HepG2 (cell line): Measurements from ENCODE around the gene SEC14L1. TPM values are rescaled to one million over a fixed set of nuclear protein-coding genes. Genes with fewer than 3 reads are reported as not detected.
A peak's percentile ranks its signal among the peaks of the same experiment; 100 is the strongest.

Source experiments
- ATAC-seq: fragments of 200-7000 bp; cut with Tn5 transposase; 3 replicates; pipeline ENCODE4 v1.9.1; 2020; ENCODE audit warnings: mild to moderate bottlenecking, moderate library complexity
- BruUV-seq: library from RNA; stranded (reverse); fragments of 400-500 nt; replicated peaks from 2 replicates; lab custom pipeline; 2021; lab: Mats Ljungman, UMichigan
- CTCF ChIA-PET: fragments of 300-600 bp; formaldehyde crosslinking; extraction: SDS; loops from one replicate; lab custom pipeline; 2021; ENCODE audit warnings: low total read pairs, inconsistent platforms, low intra/inter-chr PET ratio; lab: Yijun Ruan, JAX
- POLR2A ChIA-PET: fragments of 350-600 bp; sonication (Branson Sonifier 250); formaldehyde crosslinking; loops from one replicate; lab custom pipeline; 2020; ENCODE audit warnings: antibody characterized with exemption, inconsistent platforms; lab: Yijun Ruan, JAX
- DNase-seq: peaks from one replicate; pipeline ENCODE4 v3.0.0-alpha.2; 2015; ENCODE audit warnings: low spot score
- FAIRE-seq: peaks from 3 replicates; lab custom pipeline; 2011; peaks lifted over from hg19 to GRCh38; lab: Jason Lieb, UNC
- H2AFZ ChIP-seq: one replicate; pipeline ENCODE4 v1.6.1; 2011; ENCODE audit warnings: low read length, inconsistent platforms
- H3K27ac ChIP-seq: fragments of 300-600 bp; 3 replicates; pipeline ENCODE4 v1.8.0; 2011; ENCODE audit warnings: mixed run types, mild to moderate bottlenecking, mixed read lengths, low read length, inconsistent platforms; ENCODE audit not compliant: insufficient read depth; ENCODE audit errors: extremely low read length
- H3K27me3 ChIP-seq, 2 experiments: fragments of 200-600 bp in 1 of 2; 2 replicates in 1 of 2; 3 replicates in 1 of 2; pipeline versions ENCODE4 v1.6.0 to v1.8.0; 2011; ENCODE audit warnings: low read length in 2 of 2, mild to moderate bottlenecking in 2 of 2, moderate library complexity in 2 of 2, inconsistent platforms in 1 of 2; ENCODE audit not compliant: insufficient read depth in 2 of 2, control insufficient read depth in 1 of 2
- H3K36me3 ChIP-seq, 2 experiments: fragments of 200-600 bp in 1 of 2; replicated peaks in 1 of 2; 2 replicates in 1 of 2; 3 replicates in 1 of 2; pipeline versions ENCODE4 v1.5.1 to v1.8.0; 2011; ENCODE audit warnings: low read length in 2 of 2, inconsistent platforms in 1 of 2; ENCODE audit not compliant: insufficient read depth in 2 of 2, control insufficient read depth in 1 of 2
- H3K4me1 ChIP-seq: 2 replicates; pipeline ENCODE4 v1.5.1; 2012; ENCODE audit warnings: low read length, inconsistent platforms; ENCODE audit not compliant: insufficient read depth
- H3K4me2 ChIP-seq: 2 replicates; pipeline ENCODE4 v1.6.0; 2011; ENCODE audit warnings: low read depth, low read length, inconsistent platforms
- H3K4me3 ChIP-seq, 3 experiments: fragments of 200-600 bp in 1 of 3; sonication (generic), shearing (Covaris generic) in 1 of 3; replicated peaks in 1 of 3; 2 replicates each; pipeline ENCODE4 v1.5.1; 2011 to 2016; ENCODE audit warnings: low read length in 3 of 3, inconsistent platforms in 2 of 3, low read depth in 2 of 3, mild to moderate bottlenecking in 2 of 3, control low read depth in 1 of 3, mixed read lengths in 1 of 3; ENCODE audit not compliant: insufficient read depth in 1 of 3
- H3K79me2 ChIP-seq: one replicate; pipeline ENCODE4 v1.6.1; 2011; ENCODE audit warnings: low read length, inconsistent platforms; ENCODE audit not compliant: insufficient read depth
- H3K9ac ChIP-seq: 2 replicates; pipeline ENCODE4 v1.6.0; 2011; ENCODE audit warnings: mild to moderate bottlenecking, low read depth, low read length, inconsistent platforms; ENCODE audit not compliant: insufficient read depth
- H3K9me3 ChIP-seq: 2 replicates; pipeline ENCODE4 v1.5.1; 2012; ENCODE audit warnings: mild to moderate bottlenecking, low read length
- H4K20me1 ChIP-seq: 2 replicates; pipeline ENCODE4 v1.6.0; 2011; ENCODE audit warnings: inconsistent platforms, mild to moderate bottlenecking, low read length, moderate library complexity; ENCODE audit not compliant: insufficient read depth
- ATAD3A ChIP-seq: sonication (generic); formaldehyde crosslinking; IDR thresholded peaks from 2 replicates; pipeline ENCODE4 v1.4.0; 2020; ENCODE audit warnings: missing genetic modification reagents
- ATF7 ChIP-seq, 2 experiments: fragments of 450-650 bp in 1 of 2; sonication (generic) in 1 of 2; formaldehyde crosslinking in 1 of 2; IDR thresholded peaks; 2 replicates each; pipeline versions ENCODE4 v1.4.0 to v1.6.1; 2016 to 2020; ENCODE audit warnings: antibody characterized with exemption in 1 of 2, mild to moderate bottlenecking in 1 of 2, missing genetic modification reagents in 1 of 2
- CREB1 ChIP-seq, 2 experiments: fragments of 450-650 bp in 1 of 2; IDR thresholded peaks; 2 replicates each; pipeline ENCODE4 v1.6.1; 2016 to 2017; ENCODE audit warnings: control low read depth in 1 of 2, mild to moderate bottlenecking in 1 of 2, missing compliant biosample characterization in 1 of 2, missing genetic modification characterization in 1 of 2
- MTA1 ChIP-seq: sonication (generic); formaldehyde crosslinking; IDR thresholded peaks from 2 replicates; pipeline ENCODE4 v1.4.0; 2020; ENCODE audit warnings: missing genetic modification reagents, mild to moderate bottlenecking, borderline replicate concordance
- PREB ChIP-seq: sonication (generic); formaldehyde crosslinking; IDR thresholded peaks from 2 replicates; pipeline ENCODE4 v1.4.0; 2020; ENCODE audit warnings: missing genetic modification reagents
- RXRA ChIP-seq: sonication (generic); formaldehyde crosslinking; IDR thresholded peaks from 2 replicates; pipeline ENCODE4 v1.5.1; 2020; ENCODE audit warnings: missing genetic modification reagents
- SP5 ChIP-seq: IDR thresholded peaks from 2 replicates; pipeline ENCODE4 v1.6.1; 2016; ENCODE audit warnings: low read depth, borderline replicate concordance
- ZBTB46 ChIP-seq: sonication (generic); formaldehyde crosslinking; IDR thresholded peaks from 2 replicates; pipeline ENCODE4 v1.4.0; 2020; ENCODE audit warnings: mild to moderate bottlenecking, missing genetic modification reagents, borderline replicate concordance
- ZNF20 ChIP-seq: sonication (generic); formaldehyde crosslinking; IDR thresholded peaks from 2 replicates; pipeline ENCODE4 v1.4.0; 2020; ENCODE audit warnings: mild to moderate bottlenecking, moderate library complexity, missing genetic modification reagents
- WGBS: methylation state at CpG from one replicate; pipeline ENCODE4 v1.1.6; 2017; ENCODE audit warnings: low lambda C conversion rate; 5-methylcytosine and 5-hydroxymethylcytosine counted together
- in situ Hi-C: cut with HindIII; loops from 2 replicates; pipeline ENCODE4 v1.10.0; 2017; ENCODE audit warnings: low pct_unique_long_range_greater_than_20kb; ENCODE audit not compliant: extremely low pct_ligation_motif_present
- intact Hi-C: fragments of 100-400 bp; cut with micrococcal nuclease; formaldehyde crosslinking; loops from one replicate; pipeline ENCODE4 v1.10.0; 2022; ENCODE audit not compliant: unreplicated experiment
- polyA plus RNA-seq, 8 experiments: library from polyadenylated mRNA; depleted of rRNA in 3 of 8; stranded (reverse) in 7 of 8; unstranded in 1 of 8; fragments of >200 nt; fragmentation: Illumina TruSeq in 4 of 8; extraction: Trizol in 4 of 8; gene quantifications; 2 replicates each; pipeline versions ENCODE4 v1.2.1 to v1.2.3, GENCODE V29; 2011 to 2016; ENCODE audit warnings: low read depth in 4 of 8, missing spikeins in 1 of 8, mixed read lengths in 1 of 8; ENCODE audit not compliant: insufficient read depth in 1 of 8
- total RNA-seq, 5 experiments: library from RNA; depleted of rRNA; stranded (reverse); fragments of >200 nt; fragmentation: Illumina TruSeq; extraction: Trizol; gene quantifications; 2 replicates each; pipeline ENCODE4 v1.2.3, GENCODE V29; 2016; ENCODE audit warnings: low read depth in 1 of 5
- TF ChIP-seq, protein P1 (sequence below): sonication (generic); formaldehyde crosslinking; IDR thresholded peaks from 2 replicates; pipeline ENCODE4 v1.5.0; 2020; ENCODE audit warnings: mild to moderate bottlenecking, missing genetic modification reagents

The SEC14L1 gene
- total and polyA plus RNA-seq, 2 of the 13 experiments (the other 11 are each of a cell fraction or from before 2014, with no cell fraction given) = 26.3 to 43.9 TPM

- in situ Hi-C loops = no loop called here
- Histone ChIP-seq H3K27me3 (no peaks in the 10 kb centered on the region; a peak in 1 of 5 replicates), H3K9ac (no peak overlapping the region; the same call in 1 of the 2 replicates), H3K36me3 (peaks cover 15 to 46% of the 10 kb centered on the region in 2 experiments), H3K27ac (no peak overlapping the region), H3K4me1 (peaks cover 46% of the 10 kb centered on the region), H3K79me2 (peaks cover 20% of the 10 kb centered on the region), H2AFZ (no peak overlapping the region), H3K4me3 (no peak overlapping the region), H4K20me1 (no peaks in the 10 kb centered on the region), H3K9me3 (no peaks in the 10 kb centered on the region), H3K4me2 (no peak overlapping the region)
- TF ChIP-seq RXRA (CRISPR knock-in tag) (no peak), MTA1 (CRISPR knock-in tag) (no peak), ATAD3A (CRISPR knock-in tag) (no peak), ZBTB46 (no peak), PREB (no peak), CREB1 (IDR thresholded peaks at IDR 0.05) (peak; percentile 53; the same call in 1 of the 2 replicates), CREB1 (CRISPR knock-in tag; IDR thresholded peaks at IDR 0.05) (no peak), ATF7 (IDR thresholded peaks at IDR 0.05) (peak; percentile 75), ATF7 (CRISPR knock-in tag; IDR thresholded peaks at IDR 0.05) (no peak), SP5 (CRISPR knock-in tag) (no peak), ZNF20 (no peak)
- TF ChIP-seq, protein P1, sequence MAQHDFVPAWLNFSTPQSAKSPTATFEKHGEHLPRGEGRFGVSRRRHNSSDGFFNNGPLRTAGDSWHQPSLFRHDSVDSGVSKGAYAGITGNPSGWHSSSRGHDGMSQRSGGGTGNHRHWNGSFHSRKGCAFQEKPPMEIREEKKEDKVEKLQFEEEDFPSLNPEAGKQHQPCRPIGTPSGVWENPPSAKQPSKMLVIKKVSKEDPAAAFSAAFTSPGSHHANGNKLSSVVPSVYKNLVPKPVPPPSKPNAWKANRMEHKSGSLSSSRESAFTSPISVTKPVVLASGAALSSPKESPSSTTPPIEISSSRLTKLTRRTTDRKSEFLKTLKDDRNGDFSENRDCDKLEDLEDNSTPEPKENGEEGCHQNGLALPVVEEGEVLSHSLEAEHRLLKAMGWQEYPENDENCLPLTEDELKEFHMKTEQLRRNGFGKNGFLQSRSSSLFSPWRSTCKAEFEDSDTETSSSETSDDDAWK (CRISPR knock-in tag) = no peak
- 95% methylated on average over 7 of the region's 7 CpGs for WGBS
- FAIRE-seq = no peak
- ChIA-PET POLR2A (interaction anchor here (0.7 to 4.2 kb wide), 3 partner anchors 10 to 189 kb away, joined by 4 to 50 read pairs (median 11); partner anchors contain the start of gene SEC14L1), CTCF (no interaction called here)
- BruUV-seq = no TSS peak
- no peak for DNase-seq
- intact Hi-C loops = no loop called here
- ATAC-seq = no peak
These were observed 48.7 kb upstream of the SEC14L1 start for GRCh38 chr17:77092025-77092424.
